GM12865 (cell line): ENCODE results near the gene PIAS2.

Source experiments
- DNase-seq: peaks from one replicate; pipeline ENCODE4 v3.0.0; 2010; ENCODE audit warnings: low read depth
- H3K4me3 ChIP-seq: 2 replicates; pipeline ENCODE4 v1.5.1; 2011; ENCODE audit warnings: mild to moderate bottlenecking, low read depth, low read length, control low read depth
- TF ChIP-seq, protein P1 (sequence below): IDR thresholded peaks from 2 replicates; pipeline ENCODE4 v1.5.1; 2011; ENCODE audit warnings: low read length, control low read depth, low read depth, inconsistent platforms; ENCODE audit not compliant: insufficient read depth; ENCODE audit errors: missing control alignments

Gene PIAS2

DNA sequence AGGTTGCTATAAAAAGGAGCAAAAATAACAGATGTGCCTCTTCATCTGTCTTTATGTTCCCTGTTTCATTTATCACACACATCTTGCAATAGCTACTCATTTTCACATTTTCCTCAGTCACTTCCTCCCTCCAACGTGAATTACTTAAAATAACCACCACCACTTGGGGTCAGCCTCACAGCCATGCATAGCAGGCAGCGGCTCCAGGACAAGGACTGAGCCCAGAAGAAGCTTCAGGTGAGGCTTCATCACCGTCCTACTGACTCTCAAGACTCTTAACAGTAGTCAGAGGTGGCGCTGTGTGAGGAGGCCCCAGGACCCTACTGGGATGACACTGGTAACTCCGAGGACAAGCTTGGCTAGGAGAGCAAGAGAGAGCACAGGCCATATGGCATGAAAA lies 144.9 kb downstream of the PIAS2 start:
- DNase-seq, result no peak
- H3K4me3 ChIP-seq, result no peak overlapping the region
- TF ChIP-seq, protein P1, sequence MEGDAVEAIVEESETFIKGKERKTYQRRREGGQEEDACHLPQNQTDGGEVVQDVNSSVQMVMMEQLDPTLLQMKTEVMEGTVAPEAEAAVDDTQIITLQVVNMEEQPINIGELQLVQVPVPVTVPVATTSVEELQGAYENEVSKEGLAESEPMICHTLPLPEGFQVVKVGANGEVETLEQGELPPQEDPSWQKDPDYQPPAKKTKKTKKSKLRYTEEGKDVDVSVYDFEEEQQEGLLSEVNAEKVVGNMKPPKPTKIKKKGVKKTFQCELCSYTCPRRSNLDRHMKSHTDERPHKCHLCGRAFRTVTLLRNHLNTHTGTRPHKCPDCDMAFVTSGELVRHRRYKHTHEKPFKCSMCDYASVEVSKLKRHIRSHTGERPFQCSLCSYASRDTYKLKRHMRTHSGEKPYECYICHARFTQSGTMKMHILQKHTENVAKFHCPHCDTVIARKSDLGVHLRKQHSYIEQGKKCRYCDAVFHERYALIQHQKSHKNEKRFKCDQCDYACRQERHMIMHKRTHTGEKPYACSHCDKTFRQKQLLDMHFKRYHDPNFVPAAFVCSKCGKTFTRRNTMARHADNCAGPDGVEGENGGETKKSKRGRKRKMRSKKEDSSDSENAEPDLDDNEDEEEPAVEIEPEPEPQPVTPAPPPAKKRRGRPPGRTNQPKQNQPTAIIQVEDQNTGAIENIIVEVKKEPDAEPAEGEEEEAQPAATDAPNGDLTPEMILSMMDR, result no peak

GRCh38 chr18:46771141-46771540 lies 146.2 kb downstream of the PIAS2 start:
- TF ChIP-seq, protein P1, result no peak
- H3K4me3 ChIP-seq, result no peak overlapping the region
- DNase-seq, result no peak

GRCh38 chr18:46770708-46771107 lies 146.6 kb downstream of the PIAS2 start:
- TF ChIP-seq, protein P1, result no peak
- H3K4me3 ChIP-seq, result no peak overlapping the region

GRCh38 chr18:46768166-46768921 lies 149.0 kb downstream of the PIAS2 start:
- H3K4me3 ChIP-seq, result no peak overlapping the region
- TF ChIP-seq, protein P1, result no peak
- no peak for DNase-seq

More at GRCh38 chr18:46770708-46771107, 146.6 kb downstream of the PIAS2 start:
- DNase-seq, result no peak

DNA sequence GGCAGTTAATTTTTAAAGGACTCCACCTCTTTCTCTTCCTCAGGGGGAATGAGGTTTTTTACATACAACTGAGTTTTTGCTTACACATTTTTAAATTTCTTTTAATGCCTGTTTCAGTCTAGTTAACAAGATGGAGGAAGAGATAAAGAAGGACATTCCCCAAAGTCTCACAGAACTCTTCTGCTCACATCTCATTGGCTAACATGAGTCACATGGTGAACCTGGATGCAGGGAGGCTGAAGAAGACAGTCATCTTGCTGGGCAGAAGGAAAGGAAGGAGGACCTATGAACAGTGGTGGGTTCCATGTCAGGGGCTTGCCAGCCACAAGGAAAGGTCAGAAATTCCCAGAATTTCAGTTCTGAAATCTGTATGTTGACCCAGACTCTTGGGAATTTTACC lies 150.1 kb downstream of the PIAS2 start:
- DNase-seq, result no peak
- TF ChIP-seq, protein P1, result no peak
- no peak overlapping the region for H3K4me3 ChIP-seq

GRCh38 chr18:46764586-46764985 lies 152.7 kb downstream of the PIAS2 start:
- no peak overlapping the region for H3K4me3 ChIP-seq
- TF ChIP-seq, protein P1, result no peak
- no peak for DNase-seq
